CD4-positive, alpha-beta memory T cell (primary cell): ENCODE measurements around the gene KCNK13. TPM values are rescaled to one million over a fixed set of nuclear protein-coding genes. Genes with fewer than 3 reads are reported as not detected.
"Not testable (repeated sequence)": the region's sequence is repeated elsewhere in the genome, so short reads cannot be mapped to it uniquely, and the experiment has no call there.

Source experiments
- CTCF ChIA-PET: fragments of 350-600 bp; sonication (Branson Sonifier 250); formaldehyde crosslinking; loops from one replicate; lab custom pipeline; 2021; ENCODE audit warnings: inconsistent platforms; ENCODE audit not compliant: partially characterized antibody; lab: Charles Lee
- POLR2A ChIA-PET: fragments of 350-600 bp; sonication (Branson Sonifier 250); formaldehyde crosslinking; loops from one replicate; lab custom pipeline; 2021; ENCODE audit not compliant: partially characterized antibody; lab: Charles Lee
- DNase-seq, 5 donors: peaks; one replicate each; pipeline versions ENCODE4 v3.0.0 to v3.0.0-alpha.2; 2020 to 2022; ENCODE audit warnings: mixed read lengths in 1 of 5
- H3K27ac ChIP-seq: one replicate; pipeline ENCODE4 v1.7.0; 2013; ENCODE audit warnings: low read depth, low read length
- H3K27me3 ChIP-seq: 2 replicates; pipeline ENCODE4 v1.7.0; 2013; ENCODE audit warnings: mild to moderate bottlenecking, low read length, moderate library complexity; ENCODE audit not compliant: insufficient read depth
- H3K36me3 ChIP-seq: 2 replicates; pipeline ENCODE4 v1.7.0; 2013; ENCODE audit warnings: mild to moderate bottlenecking, low read length, moderate library complexity; ENCODE audit not compliant: insufficient read depth
- H3K4me1 ChIP-seq: 2 replicates; pipeline ENCODE4 v1.7.0; 2013; ENCODE audit warnings: mild to moderate bottlenecking, low read length, moderate library complexity; ENCODE audit not compliant: insufficient read depth
- H3K4me3 ChIP-seq, 2 donors: one replicate each; pipeline ENCODE4 v1.7.0; 2013; ENCODE audit warnings: low read length in 2 of 2, mild to moderate bottlenecking in 1 of 2
- H3K9me3 ChIP-seq, 2 donors: one replicate each; pipeline ENCODE4 v1.7.0; 2013; ENCODE audit warnings: low read length in 2 of 2, control low read depth in 1 of 2; ENCODE audit not compliant: control insufficient read depth in 1 of 2
- H3K27ac Mint-ChIP-seq, 7 donors: one replicate each; pipeline ENCODE4 v1.8.0; 2020 to 2021; ENCODE audit warnings: mixed read lengths in 7 of 7, mild to moderate bottlenecking in 6 of 7, inconsistent platforms in 3 of 7, moderate library complexity in 3 of 7
- H3K27me3 Mint-ChIP-seq, 2 donors: one replicate each; pipeline ENCODE4 v1.8.0; 2020 to 2021; ENCODE audit warnings: mixed read lengths in 2 of 2
- H3K36me3 Mint-ChIP-seq, 2 donors: one replicate each; pipeline ENCODE4 v1.8.0; 2020 to 2021; ENCODE audit warnings: mixed read lengths in 2 of 2, inconsistent platforms in 1 of 2, mild to moderate bottlenecking in 1 of 2
- H3K4me1 Mint-ChIP-seq, 4 donors: one replicate each; pipeline ENCODE4 v1.8.0; 2020 to 2021; ENCODE audit warnings: mixed read lengths in 4 of 4, mild to moderate bottlenecking in 1 of 4
- H3K4me3 Mint-ChIP-seq, 8 donors: one replicate each; pipeline ENCODE4 v1.8.0; 2020 to 2021; ENCODE audit warnings: mixed read lengths in 8 of 8, mild to moderate bottlenecking in 7 of 8, moderate library complexity in 6 of 8, inconsistent platforms in 3 of 8
- H3K9me3 Mint-ChIP-seq, 8 donors: one replicate each; pipeline ENCODE4 v1.8.0; 2020 to 2021; ENCODE audit warnings: mixed read lengths in 8 of 8, mild to moderate bottlenecking in 5 of 8, inconsistent platforms in 3 of 8, moderate library complexity in 1 of 8
- intact Hi-C: fragments of 100-400 bp; cut with micrococcal nuclease; formaldehyde crosslinking; loops from one replicate; pipeline ENCODE4 v1.15.1; 2023
- polyA plus RNA-seq, 2 donors: library from polyadenylated mRNA; unstranded; fragments of 300-500 nt; fragmentation: Illumina TruSeq; gene quantifications; one replicate each; pipeline ENCODE4 v1.2.3, GENCODE V29; 2021
- total RNA-seq, 2 experiments: library from RNA; stranded (reverse); gene quantifications; one replicate each; pipeline ENCODE4 v1.2.3, GENCODE V29; 2021

Gene KCNK13
- total and polyA plus RNA-seq, 4 experiments from 2014 or later: 0.17 TPM; not detected in 2

- Histone ChIP-seq H3K4me1 (peaks cover 23% of the 10 kb centered on the region), H3K4me3 (peak overlapping the region; percentile 17 to 32), H3K36me3 (no peaks in the 10 kb centered on the region), H3K27ac (no peak overlapping the region), H3K9me3 (no peaks in the 10 kb centered on the region), H3K27me3 (peaks cover 19% of the 10 kb centered on the region)
- Mint-ChIP-seq H3K36me3 (no peaks in the 10 kb centered on the region), H3K27me3 (peaks cover 41 to 54% of the 10 kb centered on the region in 2 donors), H3K4me3 (peak overlapping the region; percentile 76 to 93 (median 85)), H3K27ac (no peak overlapping the region), H3K9me3 (peaks cover 0 to 5% (median 0%) of the 10 kb centered on the region in 8 donors), H3K4me1 (peaks cover 11 to 27% (median 18%) of the 10 kb centered on the region in 4 donors)
- intact Hi-C loops: no loop called here
- POLR2A ChIA-PET: no interaction called here
- DNase-seq: peak in 1 of 5 donors; percentile 5
- CTCF ChIA-PET: interaction anchor here (0.5 kb wide), 1 partner anchor 86 kb away, joined by 3 read pairs; no protein-coding TSS in a partner anchor
Measured at GRCh38 chr14:90062127-90062794, 467 bp downstream of the KCNK13 start.

- Mint-ChIP-seq H3K36me3 (no peaks in the 10 kb centered on the region), H3K9me3 (peaks cover 0 to 5% (median 0%) of the 10 kb centered on the region in 8 donors), H3K27me3 (peaks cover 42 to 59% of the 10 kb centered on the region in 2 donors), H3K4me3 (peak overlapping the region; percentile 76 to 93 (median 85)), H3K27ac (no peak overlapping the region), H3K4me1 (peaks cover 11 to 27% (median 18%) of the 10 kb centered on the region in 4 donors)
- Histone ChIP-seq H3K4me3 (peak overlapping the region in 1 of 2 donors; percentile 32), H3K36me3 (no peaks in the 10 kb centered on the region), H3K9me3 (no peaks in the 10 kb centered on the region), H3K27ac (no peak overlapping the region), H3K4me1 (peaks cover 23% of the 10 kb centered on the region), H3K27me3 (peaks cover 19% of the 10 kb centered on the region)
- POLR2A ChIA-PET: no interaction called here
- DNase-seq: no peak
- intact Hi-C loops: no loop called here
- CTCF ChIA-PET: no interaction called here
Measured at GRCh38 chr14:90062822-90063539, 1.2 kb downstream of the KCNK13 start.

- peaks cover 18 to 33% of the 10 kb centered on the region in 2 donors for H3K27me3 Mint-ChIP-seq
- H3K36me3 ChIP-seq: no peaks in the 10 kb centered on the region
- no peak overlapping the region for H3K4me3 Mint-ChIP-seq
- H3K27me3 ChIP-seq: peaks cover 3% of the 10 kb centered on the region
- H3K27ac Mint-ChIP-seq: no peak overlapping the region
- ChIA-PET CTCF (no interaction called here), POLR2A (no interaction called here)
- H3K9me3 Mint-ChIP-seq: no peaks in the 10 kb centered on the region
- no peaks in the 10 kb centered on the region for H3K36me3 Mint-ChIP-seq
- no peak overlapping the region for H3K27ac ChIP-seq
- no peak overlapping the region for H3K4me3 ChIP-seq
- H3K9me3 ChIP-seq: no peaks in the 10 kb centered on the region
- intact Hi-C loops: no loop called here
- no peak for DNase-seq
- H3K4me1 ChIP-seq: no peaks in the 10 kb centered on the region
- no peaks in the 10 kb centered on the region for H3K4me1 Mint-ChIP-seq
Measured at GRCh38 chr14:90072350-90072749, 10.6 kb downstream of the KCNK13 start.

- no peaks in the 10 kb centered on the region for H3K9me3 ChIP-seq
- DNase-seq: no peak
- no peak overlapping the region for H3K27ac ChIP-seq
- Mint-ChIP-seq H3K9me3 (peaks cover 0 to 2% (median 0%) of the 10 kb centered on the region in 8 donors), H3K36me3 (no peaks in the 10 kb centered on the region), H3K27me3 (peaks cover 19 to 35% of the 10 kb centered on the region in 2 donors), H3K27ac (no peak overlapping the region), H3K4me1 (no peaks in the 10 kb centered on the region), H3K4me3 (no peak overlapping the region)
- ChIA-PET POLR2A (no interaction called here), CTCF (no interaction called here)
- H3K36me3 ChIP-seq: no peaks in the 10 kb centered on the region
- no peak overlapping the region for H3K4me3 ChIP-seq
- peaks cover 3% of the 10 kb centered on the region for H3K27me3 ChIP-seq
- intact Hi-C loops: no loop called here
- no peaks in the 10 kb centered on the region for H3K4me1 ChIP-seq
Measured at GRCh38 chr14:90079576-90079975, 17.8 kb downstream of the KCNK13 start.

- ChIA-PET POLR2A (no interaction called here), CTCF (no interaction called here)
- Mint-ChIP-seq H3K4me1 (no peaks in the 10 kb centered on the region), H3K9me3 (peaks cover 0 to 2% (median 0%) of the 10 kb centered on the region in 8 donors), H3K36me3 (no peaks in the 10 kb centered on the region), H3K4me3 (no peak overlapping the region), H3K27ac (no peak overlapping the region), H3K27me3 (peaks cover 10 to 23% of the 10 kb centered on the region in 2 donors)
- intact Hi-C loops: no loop called here
- Histone ChIP-seq H3K36me3 (no peaks in the 10 kb centered on the region), H3K27me3 (no peaks in the 10 kb centered on the region), H3K4me3 (no peak overlapping the region), H3K9me3 (no peaks in the 10 kb centered on the region), H3K27ac (no peak overlapping the region), H3K4me1 (no peaks in the 10 kb centered on the region)
- DNase-seq: no peak
Measured at GRCh38 chr14:90087433-90087832, 25.6 kb downstream of the KCNK13 start.

DNA sequence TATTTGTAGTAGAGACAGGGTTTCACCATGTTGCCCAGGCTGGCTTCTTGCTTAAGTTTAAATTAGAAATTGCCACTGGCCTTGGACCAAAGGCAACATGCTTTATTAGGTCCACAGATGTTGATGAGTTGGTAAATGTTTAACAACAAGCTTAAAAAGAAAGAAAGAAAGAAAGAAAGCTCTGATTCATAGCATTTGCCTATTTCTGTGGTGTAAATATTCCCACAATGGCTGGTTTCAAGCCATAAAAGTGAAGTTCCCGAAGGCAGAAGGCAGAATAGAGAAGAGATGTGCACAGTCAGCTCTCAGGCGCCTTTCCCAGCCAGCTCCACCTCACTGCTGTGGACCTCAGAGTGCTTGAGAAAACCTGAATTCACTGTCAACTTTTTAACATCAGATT lies 26.4 kb downstream of the KCNK13 start:
- H3K9me3 Mint-ChIP-seq: peaks cover 0 to 2% (median 0%) of the 10 kb centered on the region in 8 donors
- no peaks in the 10 kb centered on the region for H3K36me3 Mint-ChIP-seq
- DNase-seq: no peak
- H3K27ac ChIP-seq: no peak overlapping the region
- CTCF ChIA-PET: no interaction called here
- H3K27ac Mint-ChIP-seq: no peak overlapping the region
- no peaks in the 10 kb centered on the region for H3K27me3 ChIP-seq
- no peaks in the 10 kb centered on the region for H3K4me1 Mint-ChIP-seq
- H3K4me1 ChIP-seq: no peaks in the 10 kb centered on the region
- peaks cover 11 to 26% of the 10 kb centered on the region in 2 donors for H3K27me3 Mint-ChIP-seq
- H3K9me3 ChIP-seq: no peaks in the 10 kb centered on the region
- H3K36me3 ChIP-seq: no peaks in the 10 kb centered on the region
- intact Hi-C loops: no loop called here
- H3K4me3 Mint-ChIP-seq: no peak overlapping the region
- no peak overlapping the region for H3K4me3 ChIP-seq
- POLR2A ChIA-PET: no interaction called here

- POLR2A ChIA-PET, CTCF ChIA-PET, H3K4me1 Mint-ChIP-seq, H3K4me3 Mint-ChIP-seq, H3K9me3 Mint-ChIP-seq, H3K4me1 ChIP-seq, H3K27ac ChIP-seq, H3K27ac Mint-ChIP-seq, H3K36me3 ChIP-seq, H3K9me3 ChIP-seq, H3K27me3 ChIP-seq, intact Hi-C loops, DNase-seq, H3K4me3 ChIP-seq, H3K36me3 Mint-ChIP-seq: not testable (repeated sequence)
- H3K27me3 Mint-ChIP-seq: peaks cover 11 to 33% of the 10 kb centered on the region in 2 donors
Measured at GRCh38 chr14:90089486-90089885, 27.7 kb downstream of the KCNK13 start.
